A673 (cell line): ENCODE measurements around the gene NAT9. TPM values are rescaled to one million over a fixed set of nuclear protein-coding genes. Genes with fewer than 3 reads are reported as not detected.

ENCODE experiments used
- BruUV-seq: library from RNA; stranded (reverse); fragments of 400-500 nt; replicated peaks from 2 replicates; lab custom pipeline; 2021; lab: Mats Ljungman, UMichigan
- CTCF ChIA-PET: fragments of 300-600 bp; sonication (Branson Sonifier 250); formaldehyde crosslinking; loops from one replicate; lab custom pipeline; 2022; ENCODE audit warnings: antibody characterized with exemption; lab: Charles Lee
- POLR2A ChIA-PET: fragments of 300-600 bp; sonication (Branson Sonifier 250); formaldehyde crosslinking; loops from one replicate; lab custom pipeline; 2022; ENCODE audit warnings: antibody characterized with exemption; ENCODE audit not compliant: low non-redundant PET; lab: Charles Lee
- DNase-seq: peaks from one replicate; pipeline ENCODE4 v3.0.0-alpha.2; 2015; ENCODE audit warnings: low spot score
- H3K27ac ChIP-seq: fragments of 200-600 bp; sonication (generic); 2 replicates; pipeline ENCODE4 v1.5.1; 2016; ENCODE audit warnings: mixed run types, low read depth, mild to moderate bottlenecking, mixed read lengths, antibody characterized with exemption, low read length; ENCODE audit not compliant: poor library complexity, severe bottlenecking
- H3K27me3 ChIP-seq: fragments of 200-600 bp; sonication (generic); replicated peaks from 2 replicates; pipeline ENCODE4 v1.6.1; 2017; ENCODE audit warnings: mixed run types, low read depth, mild to moderate bottlenecking, mixed read lengths, antibody characterized with exemption, low read length; ENCODE audit not compliant: insufficient read depth, poor library complexity
- H3K36me3 ChIP-seq: fragments of 200-600 bp; sonication (generic); 2 replicates; pipeline ENCODE4 v1.6.1; 2016; ENCODE audit warnings: mixed run types, mild to moderate bottlenecking, mixed read lengths, antibody characterized with exemption, low read length; ENCODE audit not compliant: insufficient read depth, poor library complexity, severe bottlenecking
- H3K4me1 ChIP-seq: fragments of 200-600 bp; sonication (generic); 2 replicates; pipeline ENCODE4 v1.6.1; 2017; ENCODE audit warnings: mixed run types, mild to moderate bottlenecking, mixed read lengths, antibody characterized with exemption, low read length; ENCODE audit not compliant: insufficient read depth, poor library complexity, severe bottlenecking
- H3K4me3 ChIP-seq: fragments of 200-600 bp; sonication (generic); 2 replicates; pipeline ENCODE4 v1.5.1; 2016; ENCODE audit warnings: low read depth, mixed run types, mild to moderate bottlenecking, mixed read lengths, low read length; ENCODE audit not compliant: poor library complexity, severe bottlenecking
- H3K9me3 ChIP-seq: fragments of 200-600 bp; sonication (generic); 2 replicates; pipeline ENCODE4 v1.6.1; 2016; ENCODE audit warnings: mixed run types, low read depth, mild to moderate bottlenecking, mixed read lengths, antibody characterized with exemption, low read length; ENCODE audit not compliant: poor library complexity, severe bottlenecking
- CTCF ChIP-seq: fragments of 300-800, 200-600 bp; sonication (generic); conservative IDR thresholded peaks from 2 replicates; pipeline ENCODE4 v1.5.1; 2017; ENCODE audit warnings: low read depth, mild to moderate bottlenecking, antibody characterized with exemption, low read length, moderate library complexity, mixed read lengths
- EZH2 ChIP-seq: fragments of 200-600 bp; sonication (generic); IDR thresholded peaks from 2 replicates; pipeline ENCODE4 v1.6.1; 2017; ENCODE audit warnings: borderline replicate concordance, low read depth, mild to moderate bottlenecking, mixed read lengths, antibody characterized with exemption, low read length; ENCODE audit not compliant: poor library complexity, severe bottlenecking
- intact Hi-C: fragments of 100-400 bp; cut with micrococcal nuclease; formaldehyde crosslinking; loops from one replicate; pipeline ENCODE4 v1.10.0; 2022; ENCODE audit not compliant: unreplicated experiment
- total RNA-seq: library from RNA; stranded (reverse); gene quantifications from 2 replicates; pipeline ENCODE4 v1.2.3, GENCODE V29; 2021

The NAT9 gene
- total RNA-seq, 1 experiment from 2014 or later: 60.6 TPM

DNA sequence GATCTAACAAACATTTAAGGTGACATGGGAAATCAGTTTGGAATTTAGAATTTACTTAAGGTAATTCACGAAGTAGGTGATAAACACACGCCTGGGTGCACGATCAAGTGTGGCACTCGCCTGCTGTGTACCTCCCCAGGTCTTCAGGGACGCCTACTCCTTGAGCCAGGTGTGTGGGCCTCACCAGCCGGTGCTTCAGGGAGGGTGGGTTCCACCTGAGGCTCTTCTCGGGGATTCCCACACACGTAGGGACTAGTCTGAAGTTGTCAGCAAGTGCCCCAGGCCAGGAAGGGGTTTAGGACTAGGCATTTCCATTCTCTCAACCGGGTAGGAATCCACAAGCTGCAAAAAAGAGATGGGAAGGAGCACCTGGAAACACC is 9.8 kb upstream of the NAT9 start:
- CTCF ChIA-PET: no interaction called here
- no peak for TF ChIP-seq CTCF
- no peak for TF ChIP-seq EZH2
- H3K36me3 ChIP-seq: peaks cover 6% of the 10 kb centered on the region
- H3K4me3 ChIP-seq: no peak overlapping the region
- no peak overlapping the region for H3K27ac ChIP-seq
- intact Hi-C loops: no loop called here
- no peaks in the 10 kb centered on the region for H3K4me1 ChIP-seq
- POLR2A ChIA-PET: no interaction called here
- no peaks in the 10 kb centered on the region for H3K27me3 ChIP-seq
- BruUV-seq: no TSS peak
- H3K9me3 ChIP-seq: no peaks in the 10 kb centered on the region
- no peak for DNase-seq

DNA sequence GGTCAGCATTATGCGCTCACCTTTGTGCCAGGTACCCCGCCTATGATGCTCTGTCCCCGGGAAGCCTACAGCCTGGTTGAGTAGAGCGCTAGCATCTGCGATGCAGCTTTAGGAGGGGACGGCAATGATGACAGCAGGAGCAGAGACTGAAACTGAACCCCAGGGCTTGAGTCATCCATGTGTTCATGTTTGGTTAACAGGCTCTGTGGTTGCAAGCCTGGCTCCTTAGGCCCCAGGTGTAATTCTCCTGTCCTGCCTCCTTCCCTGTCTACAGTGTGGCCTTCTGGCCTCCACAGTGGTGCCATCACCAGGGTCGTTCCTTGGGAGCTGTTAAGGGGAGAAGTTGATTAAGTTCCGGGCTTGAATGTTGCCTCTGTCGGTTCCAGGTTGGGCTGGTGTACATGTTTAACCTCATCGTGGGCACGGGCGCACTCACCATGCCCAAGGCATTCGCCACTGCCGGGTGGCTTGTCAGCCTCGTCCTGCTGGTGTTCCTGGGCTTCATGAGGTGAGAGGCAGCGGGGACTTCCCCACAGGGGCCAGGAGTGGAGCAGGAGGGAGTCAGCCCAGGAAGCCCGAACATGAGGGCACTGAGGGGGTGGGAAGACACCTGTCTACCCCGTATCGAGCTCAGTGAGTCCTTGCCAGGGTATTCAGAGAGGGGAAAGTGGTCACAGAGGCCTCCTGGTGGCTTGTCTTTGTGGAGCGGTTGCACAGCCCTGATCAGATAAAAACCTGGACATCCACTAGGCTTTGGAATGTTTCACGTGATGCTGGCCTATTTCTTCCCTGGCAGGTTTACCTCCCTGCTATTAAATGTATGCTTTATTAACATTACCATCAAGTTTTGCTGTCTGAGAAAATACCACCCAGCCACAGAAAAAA is 9.2 kb upstream of the NAT9 start:
- TF ChIP-seq EZH2 (no peak), CTCF (0 out of 2 replicates have a peak, but pooled peaks have one; percentile 16)
- CTCF ChIA-PET: no interaction called here
- H3K4me1 ChIP-seq: no peaks in the 10 kb centered on the region
- intact Hi-C loops: no loop called here
- H3K27ac ChIP-seq: no peak overlapping the region
- no peak for DNase-seq
- POLR2A ChIA-PET: no interaction called here
- H3K27me3 ChIP-seq: no peaks in the 10 kb centered on the region
- no peak overlapping the region for H3K4me3 ChIP-seq
- peaks cover 3% of the 10 kb centered on the region for H3K36me3 ChIP-seq
- no peaks in the 10 kb centered on the region for H3K9me3 ChIP-seq
- BruUV-seq: no TSS peak

- H3K9me3 ChIP-seq: no peaks in the 10 kb centered on the region
Observed at GRCh38 chr17:74784125-74784810, 8.1 kb upstream of the NAT9 start.

More at GRCh38 chr17:74784125-74784810, 8.1 kb upstream of the NAT9 start:
- no peak for DNase-seq
- H3K27ac ChIP-seq: no peak overlapping the region
- TF ChIP-seq CTCF: no peak
- no peak for TF ChIP-seq EZH2
- H3K4me1 ChIP-seq: no peaks in the 10 kb centered on the region
- BruUV-seq: no TSS peak
- H3K4me3 ChIP-seq: no peak overlapping the region
- H3K27me3 ChIP-seq: no peaks in the 10 kb centered on the region
- CTCF ChIA-PET: no interaction called here
- H3K36me3 ChIP-seq: peaks cover 3% of the 10 kb centered on the region
- POLR2A ChIA-PET: no interaction called here
- intact Hi-C loops: no loop called here
